Measurements from ENCODE around the gene RIPOR3. TPM values are rescaled to one million over a fixed set of nuclear protein-coding genes. Genes with fewer than 3 reads are reported as not detected.

Gene RIPOR3
- total RNA-seq, 1 donor from 2014 or later, result 0.31 TPM

GRCh38 chr20:50568549-50568942 lies 122.8 kb downstream of the RIPOR3 start:
- Mint-ChIP-seq H3K4me3 (ENCODE audit: low read depth) (no peak overlapping the region), H3K27ac (no peak overlapping the region), H3K4me1 (ENCODE audit: low read depth) (peaks cover 2% of the 10 kb centered on the region)

GRCh38 chr20:50567860-50568548 lies 123.3 kb downstream of the RIPOR3 start:
- Mint-ChIP-seq H3K9me3 (ENCODE audit: low read depth) (no peaks in the 10 kb centered on the region), H3K4me1 (ENCODE audit: low read depth) (peaks cover 2% of the 10 kb centered on the region), H3K36me3 (ENCODE audit: insufficient read depth) (peaks cover 23% of the 10 kb centered on the region), H3K27me3 (no peaks in the 10 kb centered on the region), H3K27ac (no peak overlapping the region), H3K4me3 (ENCODE audit: low read depth) (no peak overlapping the region)
- DNase-seq (ENCODE audit: low spot score, unreplicated experiment), result no peak
- TF ChIP-seq CTCF (IDR thresholded peaks at IDR 0.05; ENCODE audit: unreplicated experiment), result no peak

More at GRCh38 chr20:50568549-50568942, 122.8 kb downstream of the RIPOR3 start:
- Mint-ChIP-seq H3K36me3 (ENCODE audit: insufficient read depth) (peaks cover 20% of the 10 kb centered on the region), H3K9me3 (ENCODE audit: low read depth) (no peaks in the 10 kb centered on the region), H3K27me3 (no peaks in the 10 kb centered on the region)
- no peak for TF ChIP-seq CTCF (IDR thresholded peaks at IDR 0.05; ENCODE audit: unreplicated experiment)
- DNase-seq (ENCODE audit: low spot score, unreplicated experiment), result no peak

- DNase-seq (ENCODE audit: low spot score, unreplicated experiment), result no peak
- no peak for TF ChIP-seq CTCF (IDR thresholded peaks at IDR 0.05; ENCODE audit: unreplicated experiment)
- Mint-ChIP-seq H3K4me3 (ENCODE audit: low read depth) (no peak overlapping the region), H3K27ac (no peak overlapping the region), H3K9me3 (ENCODE audit: low read depth) (no peaks in the 10 kb centered on the region), H3K36me3 (ENCODE audit: insufficient read depth) (peaks cover 26% of the 10 kb centered on the region), H3K27me3 (no peaks in the 10 kb centered on the region), H3K4me1 (ENCODE audit: low read depth) (no peaks in the 10 kb centered on the region)
Observed at GRCh38 chr20:50565871-50566270, 125.5 kb downstream of the RIPOR3 start.

- Mint-ChIP-seq H3K27ac (no peak overlapping the region), H3K9me3 (ENCODE audit: low read depth) (no peaks in the 10 kb centered on the region), H3K27me3 (no peaks in the 10 kb centered on the region), H3K4me1 (ENCODE audit: low read depth) (no peaks in the 10 kb centered on the region), H3K36me3 (ENCODE audit: insufficient read depth) (peaks cover 26% of the 10 kb centered on the region), H3K4me3 (ENCODE audit: low read depth) (no peak overlapping the region)
- no peak for TF ChIP-seq CTCF (IDR thresholded peaks at IDR 0.05; ENCODE audit: unreplicated experiment)
- DNase-seq (ENCODE audit: low spot score, unreplicated experiment), result no peak
Observed at GRCh38 chr20:50565383-50565782, 126.0 kb downstream of the RIPOR3 start.

- Mint-ChIP-seq H3K27ac (peak overlapping the region; percentile 80), H3K36me3 (ENCODE audit: insufficient read depth) (peaks cover 17% of the 10 kb centered on the region), H3K27me3 (no peaks in the 10 kb centered on the region), H3K4me1 (ENCODE audit: low read depth) (no peaks in the 10 kb centered on the region), H3K9me3 (ENCODE audit: low read depth) (no peaks in the 10 kb centered on the region), H3K4me3 (ENCODE audit: low read depth) (no peak overlapping the region)
- no peak for DNase-seq (ENCODE audit: low spot score, unreplicated experiment)
- TF ChIP-seq CTCF (IDR thresholded peaks at IDR 0.05; ENCODE audit: unreplicated experiment), result no peak
Observed at GRCh38 chr20:50563133-50563944, 128.0 kb downstream of the RIPOR3 start.

All from progenitor cell of endocrine pancreas (in vitro differentiated cells).